Astrocyte of the spinal cord (primary cell): ENCODE measurements around the gene FRYL.
"Not testable (repeated sequence)": the region's sequence is repeated elsewhere in the genome, so short reads cannot be mapped to it uniquely, and the experiment has no call there.

Experiments used
- DNase-seq: peaks from one replicate; pipeline ENCODE4 v3.0.0; 2011; ENCODE audit warnings: low read depth, low spot score
- H3K4me3 ChIP-seq: 2 replicates; pipeline ENCODE4 v1.5.1; 2011; ENCODE audit warnings: low read depth, mild to moderate bottlenecking, low read length, moderate library complexity
- in situ Hi-C: cut with HindIII; loops from 2 replicates; pipeline ENCODE4 v1.10.0; 2017; ENCODE audit warnings: low sequenced_read_pairs
- TF ChIP-seq, protein P1 (sequence below): IDR thresholded peaks from 2 replicates; pipeline ENCODE4 v1.5.1; 2012; ENCODE audit warnings: low read depth, mild to moderate bottlenecking, low read length, inconsistent platforms

The FRYL gene

DNA sequence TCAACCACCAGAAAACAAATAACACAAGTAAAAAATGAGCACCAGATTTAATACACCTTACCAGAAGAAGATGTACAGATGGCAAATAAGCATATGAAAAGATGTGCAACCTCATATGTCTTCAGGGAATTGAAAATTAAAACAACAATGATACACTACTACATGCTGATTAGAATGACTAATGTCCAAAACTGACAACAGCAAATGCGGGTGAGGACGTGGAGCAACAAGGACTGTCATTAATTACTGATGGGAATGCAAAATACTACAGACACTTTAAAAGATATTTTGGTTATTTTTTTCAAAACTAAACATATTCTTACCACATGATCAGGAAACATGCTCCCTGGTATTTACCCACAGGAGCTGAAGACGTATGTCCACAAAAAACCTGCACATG is 140.3 kb downstream of the FRYL start:
- H3K4me3 ChIP-seq = no peak overlapping the region
- in situ Hi-C loops = no loop called here
- DNase-seq = no peak
- TF ChIP-seq, protein P1, sequence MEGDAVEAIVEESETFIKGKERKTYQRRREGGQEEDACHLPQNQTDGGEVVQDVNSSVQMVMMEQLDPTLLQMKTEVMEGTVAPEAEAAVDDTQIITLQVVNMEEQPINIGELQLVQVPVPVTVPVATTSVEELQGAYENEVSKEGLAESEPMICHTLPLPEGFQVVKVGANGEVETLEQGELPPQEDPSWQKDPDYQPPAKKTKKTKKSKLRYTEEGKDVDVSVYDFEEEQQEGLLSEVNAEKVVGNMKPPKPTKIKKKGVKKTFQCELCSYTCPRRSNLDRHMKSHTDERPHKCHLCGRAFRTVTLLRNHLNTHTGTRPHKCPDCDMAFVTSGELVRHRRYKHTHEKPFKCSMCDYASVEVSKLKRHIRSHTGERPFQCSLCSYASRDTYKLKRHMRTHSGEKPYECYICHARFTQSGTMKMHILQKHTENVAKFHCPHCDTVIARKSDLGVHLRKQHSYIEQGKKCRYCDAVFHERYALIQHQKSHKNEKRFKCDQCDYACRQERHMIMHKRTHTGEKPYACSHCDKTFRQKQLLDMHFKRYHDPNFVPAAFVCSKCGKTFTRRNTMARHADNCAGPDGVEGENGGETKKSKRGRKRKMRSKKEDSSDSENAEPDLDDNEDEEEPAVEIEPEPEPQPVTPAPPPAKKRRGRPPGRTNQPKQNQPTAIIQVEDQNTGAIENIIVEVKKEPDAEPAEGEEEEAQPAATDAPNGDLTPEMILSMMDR = no peak

GRCh38 chr4:48638586-48638985 is 141.5 kb downstream of the FRYL start:
- H3K4me3 ChIP-seq, DNase-seq, in situ Hi-C loops: not testable (repeated sequence)

DNA sequence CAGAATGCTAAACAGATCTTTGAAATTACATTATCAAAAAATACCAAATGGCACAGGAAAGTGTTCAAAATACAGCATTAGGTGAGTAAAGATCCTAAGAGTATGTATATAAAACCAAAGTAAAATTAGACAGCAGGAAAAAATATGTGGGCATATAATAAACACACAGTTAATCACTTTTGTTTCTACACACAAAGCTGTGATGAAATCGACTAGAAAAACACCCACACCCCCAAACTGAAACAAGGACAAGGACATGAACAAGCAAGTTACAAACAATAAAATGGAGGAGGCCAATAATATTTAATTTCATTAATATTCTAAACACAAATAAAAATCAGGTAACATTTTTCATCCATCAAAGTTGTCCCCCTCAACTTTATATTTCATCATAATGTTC is 143.2 kb downstream of the FRYL start:
- in situ Hi-C loops = no loop called here
- no peak overlapping the region for H3K4me3 ChIP-seq
- DNase-seq = no peak
- TF ChIP-seq, protein P1 = no peak

- TF ChIP-seq, protein P1 = no peak
- in situ Hi-C loops = no loop called here
- no peak overlapping the region for H3K4me3 ChIP-seq
- no peak for DNase-seq
Observed at GRCh38 chr4:48635980-48636379, 144.1 kb downstream of the FRYL start.

- H3K4me3 ChIP-seq = no peak overlapping the region
- no peak for DNase-seq
- in situ Hi-C loops = no loop called here
- TF ChIP-seq, protein P1 = no peak
Observed at GRCh38 chr4:48635310-48635709, 144.8 kb downstream of the FRYL start.

- H3K4me3 ChIP-seq = no peak overlapping the region
- DNase-seq = no peak
- TF ChIP-seq, protein P1 = no peak
- in situ Hi-C loops = no loop called here
Observed at GRCh38 chr4:48634688-48635308, 145.3 kb downstream of the FRYL start.

GRCh38 chr4:48633657-48634056 is 146.4 kb downstream of the FRYL start:
- no peak overlapping the region for H3K4me3 ChIP-seq
- TF ChIP-seq, protein P1 = no peak
- no peak for DNase-seq
- in situ Hi-C loops = no loop called here
